Hepatic stellate cell (primary cell): ENCODE measurements around the gene KCND3.

Experiments used
- DNase-seq: peaks from one replicate; pipeline ENCODE4 v3.0.0; 2011; ENCODE audit warnings: low spot score

KCND3 gene

GRCh38 chr1:111880881-111881837 lies 108.3 kb downstream of the KCND3 start:
- DNase-seq, result no peak

GRCh38 chr1:111879081-111879480 lies 110.4 kb downstream of the KCND3 start:
- DNase-seq, result no peak

GRCh38 chr1:111878649-111879048 lies 110.8 kb downstream of the KCND3 start:
- DNase-seq, result no peak

GRCh38 chr1:111878091-111878490 lies 111.4 kb downstream of the KCND3 start:
- DNase-seq, result no peak

- no peak for DNase-seq
Observed at GRCh38 chr1:111876631-111877030, 112.8 kb downstream of the KCND3 start.

GRCh38 chr1:111875640-111876039 lies 113.8 kb downstream of the KCND3 start:
- no peak for DNase-seq

GRCh38 chr1:111873460-111874030 lies 115.9 kb downstream of the KCND3 start:
- no peak for DNase-seq

GRCh38 chr1:111870181-111870580 lies 119.3 kb downstream of the KCND3 start:
- DNase-seq, result no peak

- DNase-seq, result no peak
Observed at GRCh38 chr1:111867868-111868440, 121.5 kb downstream of the KCND3 start.

GRCh38 chr1:111864862-111865261 lies 124.6 kb downstream of the KCND3 start:
- DNase-seq, result no peak

- no peak for DNase-seq
Observed at GRCh38 chr1:111863401-111863800, 126.1 kb downstream of the KCND3 start.

- no peak for DNase-seq
Observed at GRCh38 chr1:111862599-111862998, 126.9 kb downstream of the KCND3 start.

GRCh38 chr1:111861523-111861922 lies 127.9 kb downstream of the KCND3 start:
- DNase-seq, result no peak

- no peak for DNase-seq
Observed at GRCh38 chr1:111857194-111857651, 132.2 kb downstream of the KCND3 start.

GRCh38 chr1:111856411-111857185 lies 132.9 kb downstream of the KCND3 start:
- DNase-seq, result no peak

GRCh38 chr1:111855260-111855659 lies 134.2 kb downstream of the KCND3 start:
- no peak for DNase-seq

GRCh38 chr1:111852261-111852721 lies 137.2 kb downstream of the KCND3 start:
- no peak for DNase-seq

- DNase-seq, result no peak
Observed at GRCh38 chr1:111851552-111851951, 137.9 kb downstream of the KCND3 start.

GRCh38 chr1:111850109-111850508 lies 139.4 kb downstream of the KCND3 start:
- no peak for DNase-seq

- no peak for DNase-seq
Observed at GRCh38 chr1:111848852-111849545, 140.5 kb downstream of the KCND3 start.

GRCh38 chr1:111847466-111847865 lies 142.0 kb downstream of the KCND3 start:
- no peak for DNase-seq
